ENCODE data around the gene COL9A3.

The COL9A3 gene

DNA sequence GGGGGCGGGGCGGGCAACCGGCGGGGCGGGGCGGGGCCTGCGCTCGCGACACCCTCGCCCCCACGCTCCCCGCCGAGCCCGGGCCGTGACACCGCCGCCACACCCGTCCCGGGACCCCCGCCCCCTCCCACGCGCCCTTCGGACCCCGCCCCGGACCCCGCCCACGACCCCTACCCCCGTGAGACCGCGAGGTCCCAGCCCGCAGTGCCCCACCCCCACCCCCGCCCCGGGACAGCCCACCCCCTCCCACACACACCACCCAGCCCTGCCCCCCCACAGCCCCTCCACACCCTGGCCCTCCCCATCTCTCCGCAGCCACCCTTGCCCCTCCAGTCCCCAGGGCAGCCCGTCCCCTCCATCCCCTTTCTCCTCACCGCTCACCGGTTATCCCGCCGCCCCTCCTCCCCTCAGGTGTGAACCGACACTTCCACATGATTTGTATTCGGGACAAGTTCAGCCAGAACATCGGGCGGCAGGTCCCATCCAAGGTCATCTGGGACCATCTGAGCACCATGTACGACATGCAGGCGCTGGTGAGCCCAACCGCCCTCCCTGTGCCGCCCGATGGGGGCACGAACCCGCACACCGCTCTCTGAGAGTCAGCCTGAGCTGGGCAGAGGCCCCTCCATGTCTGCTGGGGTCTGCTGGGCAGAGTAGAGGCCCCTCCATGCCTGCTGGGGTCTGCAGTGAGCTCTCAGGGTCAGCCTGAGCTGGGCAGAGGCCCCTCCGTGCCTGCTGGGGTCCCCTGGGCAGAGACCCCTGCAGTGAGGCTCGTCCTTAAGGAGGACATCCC, 20.0 kb upstream of the COL9A3 start:
- DNase-seq (ENCODE audit: low spot score), result no peak

DNA sequence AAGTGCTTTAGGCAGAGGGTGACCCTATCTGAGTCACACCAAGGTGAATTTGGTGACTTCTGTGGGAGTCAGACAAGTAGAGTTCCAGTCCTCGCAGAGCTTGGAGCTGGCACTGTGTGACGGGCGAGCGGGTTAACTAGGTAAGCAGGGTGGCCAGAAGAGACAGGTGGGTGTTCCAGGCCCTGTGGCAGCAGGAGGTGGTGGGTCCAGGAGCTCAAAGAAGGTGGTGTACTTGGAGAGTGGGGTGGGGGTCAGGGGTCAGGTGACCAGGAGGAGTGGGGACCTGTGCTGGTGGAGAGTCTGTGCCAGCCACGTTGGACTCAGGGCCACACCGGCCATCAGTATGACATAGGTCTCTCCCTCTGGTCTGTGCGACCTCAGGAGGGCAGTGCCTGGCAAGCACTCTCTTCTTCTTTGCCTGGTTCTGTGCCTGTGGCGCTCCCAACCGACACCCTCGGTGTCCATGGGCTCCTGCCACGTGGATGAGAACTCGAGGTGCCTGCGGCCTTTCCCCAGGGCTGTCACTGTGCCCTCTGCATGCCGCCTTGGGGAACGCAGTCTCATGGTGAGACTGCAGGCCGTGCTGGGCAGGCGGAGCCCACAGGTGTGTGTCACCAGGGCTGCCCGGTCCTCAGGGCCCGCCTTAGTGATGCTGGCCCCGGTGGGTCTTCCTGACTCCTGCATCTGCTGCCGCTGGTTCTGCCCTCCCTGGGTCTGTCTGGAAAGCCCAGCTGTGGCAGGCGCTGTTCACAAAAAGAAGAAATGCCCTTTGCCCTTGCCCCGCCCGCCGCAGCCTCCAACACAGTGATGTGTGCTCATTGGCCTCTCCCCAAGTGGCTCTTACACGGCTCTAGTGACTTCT, 18.9 kb upstream of the COL9A3 start:
- no peak for DNase-seq (ENCODE audit: low spot score)

DNA sequence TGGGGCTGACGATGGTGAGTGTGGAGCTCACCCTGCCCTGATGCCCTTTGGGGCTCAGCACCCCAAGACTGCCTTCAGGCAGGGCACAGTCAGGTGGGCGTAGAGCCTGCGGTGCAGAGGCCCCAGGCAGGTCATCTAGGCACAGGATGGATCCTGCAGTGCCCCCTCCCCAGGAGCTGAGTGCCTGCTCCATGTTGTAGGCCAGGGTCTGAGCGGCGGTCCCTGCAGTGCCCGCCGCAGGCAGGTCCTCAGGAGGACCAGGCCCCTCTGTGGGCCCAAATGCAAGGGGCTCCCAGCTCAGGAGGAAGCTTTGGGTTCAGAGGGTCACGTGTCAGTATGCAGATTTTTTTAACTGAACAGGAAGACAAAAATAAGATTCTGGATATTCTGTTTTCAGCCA, 17.8 kb upstream of the COL9A3 start:
- DNase-seq (ENCODE audit: low spot score), result no peak

- DNase-seq (ENCODE audit: low spot score), result no peak
Measured at GRCh38 chr20:62799459-62799858, 17.4 kb upstream of the COL9A3 start.

GRCh38 chr20:62799873-62800272, 17.0 kb upstream of the COL9A3 start:
- no peak for DNase-seq (ENCODE audit: low spot score)

DNA sequence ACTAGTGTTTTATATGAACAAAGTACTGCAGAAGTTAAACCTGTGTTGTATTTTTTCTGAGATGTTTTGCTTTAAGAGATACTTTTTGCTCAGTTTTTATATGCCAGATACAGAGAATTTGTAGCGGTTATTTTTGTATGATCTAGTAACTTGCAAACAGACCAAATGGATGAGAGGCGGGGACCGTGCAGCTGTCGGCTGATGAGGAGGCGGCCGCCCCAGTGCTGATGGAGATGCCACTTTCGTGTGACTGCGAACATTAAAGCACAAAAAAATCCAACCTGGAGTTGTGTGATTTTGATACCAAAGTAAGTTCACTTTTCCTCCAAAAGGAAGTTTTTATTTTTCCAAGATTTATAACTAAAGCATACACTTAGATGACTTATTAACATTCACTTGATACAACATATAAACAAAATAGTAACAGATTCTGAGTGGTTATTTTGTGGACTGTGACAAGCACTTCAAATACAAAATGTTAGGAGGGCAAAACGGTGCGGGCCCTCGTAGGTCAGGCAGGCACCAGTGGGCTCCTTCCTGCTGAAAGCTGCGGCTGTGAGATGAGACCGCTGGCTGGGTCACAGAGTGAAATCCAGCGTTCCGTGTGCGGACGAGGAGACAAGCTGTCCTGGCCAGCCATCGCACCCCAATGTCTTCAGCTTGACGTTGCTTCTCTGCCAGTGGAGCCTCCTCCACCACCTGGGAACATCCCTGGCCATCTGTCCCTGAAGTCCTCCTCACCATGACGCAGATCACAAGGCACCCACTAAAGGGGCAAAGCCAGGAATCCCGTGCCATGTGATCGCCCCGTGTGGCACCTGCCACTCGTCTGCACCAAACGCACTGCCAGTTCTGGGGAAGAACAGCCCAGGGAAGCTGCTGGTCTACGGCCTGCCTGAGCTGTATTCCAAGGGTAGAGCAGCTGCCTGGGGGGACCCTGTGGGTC, 16.3 kb upstream of the COL9A3 start:
- no peak for DNase-seq (ENCODE audit: low spot score)

- DNase-seq (ENCODE audit: low spot score), result no peak
Measured at GRCh38 chr20:62801284-62802010, 15.4 kb upstream of the COL9A3 start.

- DNase-seq (ENCODE audit: low spot score), result no peak
Measured at GRCh38 chr20:62802026-62802712, 14.7 kb upstream of the COL9A3 start.

DNA sequence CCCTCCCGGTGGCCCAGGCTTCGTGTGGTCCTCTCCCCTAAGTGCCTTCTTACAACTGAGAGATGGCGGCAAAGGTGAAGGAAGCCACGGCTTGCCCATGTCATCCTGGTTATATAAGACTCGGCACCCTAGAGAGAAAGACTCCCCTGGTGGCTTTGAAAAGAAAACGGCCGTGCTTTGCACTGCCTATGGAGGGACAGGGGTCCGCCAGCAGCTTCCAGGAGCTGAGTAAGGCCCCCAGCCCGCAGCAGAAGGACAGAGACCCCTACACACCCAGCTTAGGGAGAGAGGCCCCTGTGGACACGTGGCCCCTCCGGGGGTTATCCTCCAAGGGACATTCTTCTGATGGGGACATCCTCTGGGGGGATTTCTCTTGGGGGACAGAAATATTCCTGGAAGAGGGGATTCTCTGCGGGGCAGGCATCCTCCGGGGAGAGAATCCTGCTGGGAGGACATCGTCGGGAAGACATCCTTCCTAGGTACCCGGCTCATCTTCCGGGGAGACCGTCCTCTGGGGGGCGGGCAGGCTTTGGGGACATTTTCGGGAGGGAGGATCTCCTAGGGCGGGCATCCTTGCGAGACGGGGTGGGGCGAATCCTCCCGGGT, 12.7 kb upstream of the COL9A3 start:
- no peak for DNase-seq (ENCODE audit: low spot score)

GRCh38 chr20:62804627-62805154, 12.2 kb upstream of the COL9A3 start, which contains the start of gene OGFR:
OGFR (plus strand) TSS chr20:62804835; CDS start chr20:62804860, 25 bp downstream.
- peak; percentile 95 for DNase-seq (ENCODE audit: low spot score)

- DNase-seq (ENCODE audit: low spot score), result peak; percentile 63
Measured at GRCh38 chr20:62805155-62805710, 11.6 kb upstream of the COL9A3 start.

- no peak for DNase-seq (ENCODE audit: low spot score)
Measured at GRCh38 chr20:62805711-62806382, 11.0 kb upstream of the COL9A3 start.

- no peak for DNase-seq (ENCODE audit: low spot score)
Measured at GRCh38 chr20:62806383-62807050, 10.3 kb upstream of the COL9A3 start.

- DNase-seq (ENCODE audit: low spot score), result no peak
Measured at GRCh38 chr20:62807444-62808210, 9.2 kb upstream of the COL9A3 start.

DNA sequence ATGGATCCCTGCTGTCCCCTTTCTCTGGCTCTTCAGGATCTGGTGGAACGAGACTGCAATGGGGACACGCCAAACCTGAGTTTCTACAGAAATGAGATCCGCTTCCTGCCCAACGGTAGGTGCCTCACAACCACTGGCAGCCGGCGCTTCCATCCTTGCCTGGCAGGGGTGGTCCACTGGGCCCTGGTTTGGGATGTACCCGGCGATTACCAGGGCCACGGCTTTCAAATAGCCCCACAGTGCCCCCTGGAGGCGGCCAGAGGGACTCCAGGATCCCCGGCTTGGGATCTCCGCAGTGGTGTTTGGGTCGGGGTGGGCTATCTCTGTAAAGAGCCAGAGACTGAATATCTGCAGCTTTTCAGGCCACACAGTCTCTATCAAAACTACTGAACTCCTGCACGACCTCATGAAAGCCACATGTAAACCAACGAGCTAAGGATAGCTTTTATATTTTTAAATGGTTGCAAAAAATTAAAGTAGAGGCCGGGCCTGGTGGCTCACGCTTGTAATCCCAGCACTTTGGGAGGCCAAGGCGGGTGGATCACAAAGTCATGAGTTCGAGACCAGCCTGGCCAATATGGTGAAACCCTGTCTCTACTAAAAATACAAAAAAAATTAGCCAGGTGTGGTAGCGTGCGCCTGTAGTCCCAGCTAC, 8.5 kb upstream of the COL9A3 start:
- DNase-seq (ENCODE audit: low spot score), result peak; percentile 89

DNA sequence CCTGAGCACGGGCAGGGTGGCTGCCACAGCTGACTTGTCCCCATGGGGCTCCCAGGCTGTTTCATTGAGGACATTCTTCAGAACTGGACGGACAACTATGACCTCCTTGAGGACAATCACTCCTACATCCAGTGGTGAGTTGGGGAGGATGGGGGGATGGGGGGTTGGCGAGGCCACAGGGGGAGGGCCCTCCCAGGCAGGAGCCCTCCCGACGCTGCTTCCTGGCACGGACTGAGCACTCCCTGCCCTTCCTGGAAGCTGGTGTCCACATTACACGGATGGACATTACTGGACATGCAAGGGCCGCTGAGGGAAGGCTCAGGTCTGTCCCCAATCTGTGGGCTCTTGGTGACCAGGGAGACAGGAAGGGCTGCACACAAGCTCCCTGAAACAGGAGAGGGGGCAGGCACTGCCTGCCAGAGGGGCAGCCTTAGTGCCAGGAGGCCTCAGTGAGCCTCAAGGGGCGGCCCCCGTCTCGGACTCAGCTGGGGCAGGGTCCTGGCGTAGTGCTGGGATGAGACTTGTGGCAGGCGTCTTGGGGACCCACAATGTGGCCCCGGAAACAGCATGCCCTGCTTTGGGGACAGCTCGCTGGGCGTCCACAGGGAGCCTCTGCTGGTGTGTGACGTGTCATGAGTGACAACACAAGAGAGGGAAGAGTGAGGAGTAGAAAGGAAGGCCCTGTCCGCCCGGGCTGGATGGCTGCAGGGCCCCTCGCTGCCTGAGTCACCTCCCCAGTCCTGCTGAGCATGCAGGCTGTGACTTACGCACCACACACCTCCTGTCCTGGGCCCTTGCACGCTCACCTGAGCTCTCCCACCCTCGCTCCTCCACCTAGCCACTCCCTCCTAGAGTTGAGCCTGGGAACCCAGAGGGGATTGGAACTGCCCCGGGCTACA, 7.1 kb upstream of the COL9A3 start:
- DNase-seq (ENCODE audit: low spot score), result no peak

Measured in GM03348 (cell line).